SK-N-SH (cell line): ENCODE data around the gene FSTL5. TPM values are rescaled to one million over a fixed set of nuclear protein-coding genes. Genes with fewer than 3 reads are reported as not detected.

Experiments
- CTCF ChIA-PET: fragments of 300-600, 350-600 bp; formaldehyde crosslinking; extraction: SDS; loops from one replicate; lab custom pipeline; 2021; lab: Yijun Ruan, JAX
- POLR2A ChIA-PET: fragments of 350-600 bp; sonication (Branson Sonifier 250); formaldehyde crosslinking; extraction: SDS; loops from one replicate; lab custom pipeline; 2020; ENCODE audit warnings: antibody characterized with exemption, inconsistent platforms; lab: Yijun Ruan, JAX
- DNase-seq: peaks from one replicate; pipeline ENCODE4 v3.0.0; 2012
- H2AFZ ChIP-seq: fragments of 200-600 bp; sonication (generic); 2 replicates; pipeline ENCODE4 v1.8.1; 2016; ENCODE audit warnings: antibody characterized with exemption, mild to moderate bottlenecking, low read depth
- H3F3A ChIP-seq: fragments of 200-600 bp; sonication (generic); replicated peaks from 2 replicates; pipeline ENCODE3; 2016; ENCODE audit warnings: antibody characterized with exemption, mild to moderate bottlenecking; ENCODE audit not compliant: insufficient read depth
- H3K27ac ChIP-seq, 2 experiments: fragments of 200-500 bp in 1 of 2; fragments of 200-600 bp in 1 of 2; sonication (Bioruptor generic) in 1 of 2; sonication (generic), shearing (Covaris generic) in 1 of 2; 2 replicates each; pipeline versions ENCODE4 v1.5.1 to v1.6.1; 2014 to 2016; ENCODE audit warnings: low read depth in 2 of 2, inconsistent platforms in 1 of 2, low read length in 1 of 2, mild to moderate bottlenecking in 1 of 2, mixed read lengths in 1 of 2
- H3K27me3 ChIP-seq: fragments of 200-600 bp; sonication (generic), shearing (Covaris generic); 2 replicates; pipeline ENCODE4 v1.6.1; 2016; ENCODE audit warnings: mixed run types; ENCODE audit not compliant: insufficient read depth
- H3K36me3 ChIP-seq, 2 experiments: fragments of 200-500 bp in 1 of 2; fragments of 200-600 bp in 1 of 2; sonication (Bioruptor generic) in 1 of 2; sonication (generic) in 1 of 2; replicated peaks in 1 of 2; 2 replicates each; pipeline versions ENCODE3 to v1.5.1; 2014 to 2016; ENCODE audit warnings: low read length in 1 of 2, mild to moderate bottlenecking in 1 of 2; ENCODE audit not compliant: insufficient read depth in 2 of 2, control insufficient read depth in 1 of 2
- H3K4me1 ChIP-seq, 2 experiments: fragments of 200-500 bp in 1 of 2; fragments of 200-600 bp in 1 of 2; sonication (Bioruptor generic) in 1 of 2; sonication (generic), shearing (Covaris generic) in 1 of 2; 2 replicates each; pipeline versions ENCODE4 v1.5.1 to v1.6.1; 2014 to 2016; ENCODE audit warnings: low read depth in 1 of 2, low read length in 1 of 2, mixed run types in 1 of 2; ENCODE audit not compliant: insufficient read depth in 2 of 2, control insufficient read depth in 1 of 2
- H3K4me2 ChIP-seq: fragments of 200-600 bp; sonication (generic), shearing (Covaris generic); 2 replicates; pipeline ENCODE4 v1.6.1; 2017; ENCODE audit warnings: mixed run types
- H3K4me3 ChIP-seq, 2 experiments: fragments of 200-500 bp in 1 of 2; fragments of 200-600 bp in 1 of 2; sonication (Bioruptor generic) in 1 of 2; sonication (generic), shearing (Covaris generic) in 1 of 2; 2 replicates each; pipeline versions ENCODE4 v1.5.1 to v1.8.1; 2014 to 2016; ENCODE audit warnings: low read depth in 2 of 2, inconsistent platforms in 1 of 2, low read length in 1 of 2, mild to moderate bottlenecking in 1 of 2, mixed read lengths in 1 of 2, moderate library complexity in 1 of 2
- H3K79me2 ChIP-seq: fragments of 200-600 bp; sonication (generic); 2 replicates; pipeline ENCODE4 v1.8.1; 2017; ENCODE audit warnings: mild to moderate bottlenecking; ENCODE audit not compliant: insufficient read depth
- H3K9ac ChIP-seq: fragments of 200-600 bp; sonication (generic); 2 replicates; pipeline ENCODE4 v1.6.1; 2017; ENCODE audit warnings: mixed run types
- H3K9me2 ChIP-seq: fragments of 200-600 bp; sonication (generic); 2 replicates; pipeline ENCODE4 v1.6.1; 2017; ENCODE audit warnings: mixed run types
- H3K9me3 ChIP-seq: fragments of 200-600 bp; sonication (generic); 2 replicates; pipeline ENCODE4 v1.6.1; 2017; ENCODE audit warnings: mixed run types, mild to moderate bottlenecking, moderate library complexity
- H4K20me1 ChIP-seq: fragments of 200-600 bp; sonication (generic); 2 replicates; pipeline ENCODE4 v1.6.1; 2017; ENCODE audit warnings: mild to moderate bottlenecking, mixed run types; ENCODE audit not compliant: insufficient read depth
- EP300 ChIP-seq, 2 experiments: IDR thresholded peaks; 2 replicates each; pipeline versions ENCODE4 v1.4.0 to v1.6.1; 2012; ENCODE audit warnings: borderline replicate concordance in 1 of 2, low read depth in 1 of 2, low read length in 1 of 2
- EZH2phosphoT487 ChIP-seq: fragments of 200-600 bp; sonication (generic); IDR thresholded peaks from 2 replicates; pipeline ENCODE4 v1.6.1; 2017; ENCODE audit warnings: low read depth, mixed run types, mild to moderate bottlenecking, antibody characterized with exemption, moderate library complexity, borderline replicate concordance
- FOXJ3 ChIP-seq: sonication (generic); formaldehyde crosslinking; IDR thresholded peaks from 2 replicates; pipeline ENCODE4 v1.5.1; 2020; ENCODE audit warnings: mild to moderate bottlenecking, missing genetic modification reagents
- GABPA ChIP-seq: IDR thresholded peaks from 2 replicates; pipeline ENCODE4 v1.4.0; 2012; ENCODE audit warnings: low read depth, mild to moderate bottlenecking
- MAX ChIP-seq: IDR thresholded peaks from 2 replicates; pipeline ENCODE4 v1.4.0; 2012; ENCODE audit warnings: low read depth
- MXI1 ChIP-seq: IDR thresholded peaks from 2 replicates; pipeline ENCODE4 v1.6.1; 2012; ENCODE audit warnings: mild to moderate bottlenecking, low read depth, low read length, improper control_type of control experiment
- PBX3 ChIP-seq: IDR thresholded peaks from 2 replicates; pipeline ENCODE4; 2012
- RAD21 ChIP-seq: IDR thresholded peaks from 2 replicates; pipeline ENCODE4 v1.6.1; 2012; ENCODE audit warnings: mild to moderate bottlenecking, low read length
- REST ChIP-seq: IDR thresholded peaks from 2 replicates; pipeline ENCODE4 v1.6.1; 2012; ENCODE audit warnings: mild to moderate bottlenecking, low read depth, low read length, moderate library complexity
- RFX5 ChIP-seq: IDR thresholded peaks from 2 replicates; pipeline ENCODE4 v1.6.1; 2012; ENCODE audit warnings: mild to moderate bottlenecking, improper control_type of control experiment, low read length
- RXRA ChIP-seq: IDR thresholded peaks from 2 replicates; pipeline ENCODE4 v1.4.0; 2012; ENCODE audit warnings: low read depth, mild to moderate bottlenecking, borderline replicate concordance
- SMC3 ChIP-seq: IDR thresholded peaks from 2 replicates; pipeline ENCODE4 v1.6.1; 2012; ENCODE audit warnings: low read depth, low read length, improper control_type of control experiment
- TAF1 ChIP-seq: IDR thresholded peaks from 2 replicates; pipeline ENCODE4 v1.6.1; 2012; ENCODE audit warnings: low read depth, mild to moderate bottlenecking, low read length, moderate library complexity, borderline replicate concordance
- TEAD4 ChIP-seq: IDR thresholded peaks from 2 replicates; pipeline ENCODE4 v1.4.0; 2012; ENCODE audit warnings: mild to moderate bottlenecking, borderline replicate concordance; ENCODE audit not compliant: insufficient read depth
- USF2 ChIP-seq: fragments of 150-350 bp; IDR thresholded peaks from 2 replicates; pipeline ENCODE4 v1.6.1; 2017; ENCODE audit warnings: antibody characterized with exemption, low read length, low read depth, borderline replicate concordance
- YY1 ChIP-seq: IDR thresholded peaks from 2 replicates; pipeline ENCODE4 v1.4.0; 2012; ENCODE audit warnings: low read depth, mild to moderate bottlenecking
- ZBTB33 ChIP-seq: IDR thresholded peaks from 2 replicates; pipeline ENCODE4 v1.4.0; 2012; ENCODE audit warnings: low read depth, borderline replicate concordance
- WGBS: methylation state at CpG from one replicate; pipeline ENCODE4 v1.1.6; 2017; ENCODE audit warnings: low lambda C conversion rate; 5-methylcytosine and 5-hydroxymethylcytosine counted together
- polyA plus RNA-seq, 3 experiments: library from polyadenylated mRNA; depleted of rRNA; stranded (reverse); fragments of >200 nt; gene quantifications; 2 replicates each; pipeline ENCODE4 v1.2.3, GENCODE V29; 2012

Gene FSTL5
- polyA plus RNA-seq, 1 of the 3 experiments (the other 2 are of a cell fraction): 0.07 TPM

- CTCF ChIA-PET: interaction anchor here (1.9 kb wide), 1 partner anchor 9 kb away, joined by 6 read pairs; no protein-coding TSS in a partner anchor
- POLR2A ChIA-PET: no interaction called here
Observed at GRCh38 chr4:161948026-161948770, 215.6 kb downstream of the FSTL5 start.

More at GRCh38 chr4:161948026-161948770, 215.6 kb downstream of the FSTL5 start:
- no peaks in the 10 kb centered on the region for H3K9me2 ChIP-seq
- 92% methylated on average over 6 of the region's 6 CpGs for WGBS
- no peak overlapping the region for H3K4me3 ChIP-seq
- H3K9me3 ChIP-seq: no peaks in the 10 kb centered on the region; the same call in 1 of the 2 replicates
- H3K79me2 ChIP-seq: no peaks in the 10 kb centered on the region
- no peaks in the 10 kb centered on the region for H3K27me3 ChIP-seq
- no peak overlapping the region for H3K4me2 ChIP-seq
- no peaks in the 10 kb centered on the region for H3K36me3 ChIP-seq
- H3F3A ChIP-seq: no peaks in the 10 kb centered on the region
- H2AFZ ChIP-seq: no peak overlapping the region
- H3K4me1 ChIP-seq: peaks cover 0 to 2% of the 10 kb centered on the region in 2 experiments; a peak in 2 of 4 replicates
- no peaks in the 10 kb centered on the region for H4K20me1 ChIP-seq
- no peak overlapping the region for H3K27ac ChIP-seq
- H3K9ac ChIP-seq: no peak overlapping the region
- TF ChIP-seq RAD21 (no peak), EZH2phosphoT487 (no peak), PBX3 (no peak), EP300 (IDR thresholded peaks at IDR 0.05; ENCODE audit: borderline replicate concordance in 1 of 2, low read depth in 1 of 2, low read length in 1 of 2) (no peak), MXI1 (no peak), RFX5 (no peak), RXRA (no peak), SMC3 (no peak), FOXJ3 (CRISPR knock-in tag) (no peak), ZBTB33 (no peak), YY1 (no peak), USF2 (no peak), GABPA (no peak), REST (no peak), TAF1 (no peak), MAX (no peak), TEAD4 (no peak)
- no peak for DNase-seq
